Measurements from ENCODE around the gene SRCAP. TPM values are rescaled to one million over a fixed set of nuclear protein-coding genes. Genes with fewer than 3 reads are reported as not detected.

The SRCAP gene
- total and polyA plus RNA-seq, 2 of the 8 experiments (the other 6 are each of a cell fraction or from before 2014, with no cell fraction given): 5.5 to 54.3 TPM

GRCh38 chr16:30698139-30698815 is 694 bp upstream of the SRCAP start (continued):
- TF ChIP-seq TAF7 (optimal IDR thresholded peaks at IDR 0.05; ENCODE audit: borderline replicate concordance, low read depth, low read length) (peak; percentile 90), MAX (IDR thresholded peaks at IDR 0.05) (peak; percentile 69; the same call in 1 of the 2 replicates), ASH2L (IDR thresholded peaks at IDR 0.05; ENCODE audit: low read length) (peak; percentile 74), RXRA (IDR thresholded peaks at IDR 0.05; ENCODE audit: insufficient read depth, low read depth, low read length) (no peak), YY1 (IDR thresholded peaks at IDR 0.05; ENCODE audit: low read depth, low read length) (peak; percentile 97), E2F6 (IDR thresholded peaks at IDR 0.05) (peak; percentile 77), SIRT6 (IDR thresholded peaks at IDR 0.05; ENCODE audit: low read length) (no peak), BACH1 (IDR thresholded peaks at IDR 0.05; ENCODE audit: low read length) (no peak), SIN3A (conservative IDR thresholded peaks at IDR 0.05 in 1 of 2, IDR thresholded peaks at IDR 0.05 in 1 of 2; ENCODE audit: low read depth in 1 of 2, low read length in 2 of 2) (peak in 1 of 2 experiments; percentile 26; a peak in 2 of 4 replicates), NRF1 (IDR thresholded peaks at IDR 0.05; ENCODE audit: low read depth, low read length) (peak; percentile 46; the same call in 1 of the 2 replicates), KDM1A (IDR thresholded peaks at IDR 0.05; ENCODE audit: borderline replicate concordance, low read length) (no peak), POLR2A (IDR thresholded peaks at IDR 0.05; ENCODE audit: control extremely low read depth in 1 of 2, low read depth in 2 of 2, low read length in 2 of 2) (peak; percentile 96 to 97), PHF8 (conservative IDR thresholded peaks at IDR 0.05; ENCODE audit: low read depth, low read length) (peak; percentile 99), EZH2 (IDR thresholded peaks at IDR 0.05; ENCODE audit: low read depth, low read length, severe bottlenecking) (no peak), RBBP5 (IDR thresholded peaks at IDR 0.05; ENCODE audit: borderline replicate concordance, low read depth, low read length) (no peak), KDM4A (IDR thresholded peaks at IDR 0.05; ENCODE audit: low read depth, low read length, severe bottlenecking) (peak; percentile 48)

Measured in H1 (cell line).